NCI-H1417 (cell line): ENCODE data around the gene ZNF324.
A peak's percentile ranks its signal among the peaks of the same experiment; 100 is the strongest.
"Not testable (repeated sequence)": the region's sequence is repeated elsewhere in the genome, so short reads cannot be mapped to it uniquely, and the experiment has no call there.

ENCODE experiments used
- DNase-seq, 3 experiments: peaks; one replicate each; lab custom pipeline; 2025; lab: John Stamatoyannopoulos, UW

The ZNF324 gene

GRCh38 chr19:58466760-58467589, at the start of gene ZNF324:
ZNF324 (plus strand) TSS chr19:58467080; CDS start chr19:58469186, 2,106 bp downstream.
- peak; percentile 95 to 99 (median 97) for DNase-seq

GRCh38 chr19:58428617-58429016, 38.3 kb upstream of the ZNF324 start:
- no peak for DNase-seq

GRCh38 chr19:58429745-58430144, 37.1 kb upstream of the ZNF324 start:
- no peak for DNase-seq

GRCh38 chr19:58434217-58434616, 32.7 kb upstream of the ZNF324 start:
- no peak for DNase-seq

- DNase-seq: peak; percentile 90 to 98 (median 98)
These were observed 27.0 kb upstream of the ZNF324 start, which contains the start of gene ZNF132 for GRCh38 chr19:58439576-58440554. ZNF132 (minus strand) TSS chr19:58440153; CDS start chr19:58439821, 332 bp downstream.

GRCh38 chr19:58440556-58440955, 26.3 kb upstream of the ZNF324 start:
- no peak for DNase-seq

- not testable (repeated sequence) for DNase-seq
These were observed 23.9 kb upstream of the ZNF324 start for GRCh38 chr19:58442986-58443385.

GRCh38 chr19:58448860-58449259, 18.0 kb upstream of the ZNF324 start:
- not testable (repeated sequence) for DNase-seq

- not testable (repeated sequence) for DNase-seq
These were observed 16.9 kb upstream of the ZNF324 start for GRCh38 chr19:58449980-58450379.

GRCh38 chr19:58450856-58451357, 16.0 kb upstream of the ZNF324 start:
- DNase-seq: peak in 1 of 3 experiments; percentile 64

- DNase-seq: peak; percentile 96 to 99 (median 98)
These were observed 15.3 kb upstream of the ZNF324 start, which contains the start of gene ZNF324B for GRCh38 chr19:58451358-58452101. ZNF324B (plus strand) TSS chr19:58451622; CDS start chr19:58453702, 2,080 bp downstream.

- no peak for DNase-seq
These were observed 13.1 kb upstream of the ZNF324 start for GRCh38 chr19:58453743-58454142.

GRCh38 chr19:58455306-58455705, 11.6 kb upstream of the ZNF324 start:
- no peak for DNase-seq

- DNase-seq: no peak
These were observed 10.8 kb upstream of the ZNF324 start for GRCh38 chr19:58456111-58456510.

- no peak for DNase-seq
These were observed 6.8 kb upstream of the ZNF324 start for GRCh38 chr19:58460039-58460438.

- no peak for DNase-seq
These were observed 656 bp upstream of the ZNF324 start for GRCh38 chr19:58466089-58466759.

- peak in 1 of 3 experiments; percentile 17 for DNase-seq
These were observed 1.4 kb downstream of the ZNF324 start for GRCh38 chr19:58468216-58468839.

- DNase-seq: no peak
These were observed 2.5 kb downstream of the ZNF324 start for GRCh38 chr19:58469241-58470013.

- not testable (repeated sequence) for DNase-seq
These were observed 4.1 kb downstream of the ZNF324 start for GRCh38 chr19:58470837-58471543.
